Measurements from ENCODE around the gene DVL1. TPM values are rescaled to one million over a fixed set of nuclear protein-coding genes. Genes with fewer than 3 reads are reported as not detected.

Gene DVL1
- polyA plus RNA-seq, 1 donor = 45.4 TPM

- no peak for DNase-seq
- no peaks in the 10 kb centered on the region for H3K27me3 ChIP-seq (ENCODE audit: control insufficient read depth, insufficient read depth, low read length)
- peaks cover 20% of the 10 kb centered on the region for H3K4me1 ChIP-seq (ENCODE audit: control insufficient read depth, insufficient read depth, low read length)
- no CpG with 5 or more reads among the region's 21 CpGs for WGBS (ENCODE audit: insufficient coverage, low lambda C conversion rate)
- H3K27ac ChIP-seq (ENCODE audit: low read length) = no peak overlapping the region
- H3K9me3 ChIP-seq (ENCODE audit: control insufficient read depth, low read depth, low read length) = peaks cover 4% of the 10 kb centered on the region
- H3K36me3 ChIP-seq (ENCODE audit: control insufficient read depth, insufficient read depth, low read length) = peaks cover 55% of the 10 kb centered on the region
- H3K4me3 ChIP-seq (ENCODE audit: low read length) = no peak overlapping the region
These were observed 38.7 kb downstream of the DVL1 start for GRCh38 chr1:1310476-1311053.

GRCh38 chr1:1310109-1310385 is 39.2 kb downstream of the DVL1 start:
- DNase-seq = no peak
- no CpG with 5 or more reads among the region's 3 CpGs for WGBS (ENCODE audit: insufficient coverage, low lambda C conversion rate)
- H3K4me3 ChIP-seq (ENCODE audit: low read length) = peak overlapping the region; percentile 70

GRCh38 chr1:1309251-1310108 is 39.7 kb downstream of the DVL1 start:
- Histone ChIP-seq H3K36me3 (ENCODE audit: control insufficient read depth, insufficient read depth, low read length) (peaks cover 46% of the 10 kb centered on the region), H3K27me3 (ENCODE audit: control insufficient read depth, insufficient read depth, low read length) (no peaks in the 10 kb centered on the region), H3K27ac (ENCODE audit: low read length) (no peak overlapping the region), H3K9me3 (ENCODE audit: control insufficient read depth, low read depth, low read length) (peaks cover 4% of the 10 kb centered on the region), H3K4me3 (ENCODE audit: low read length) (peak overlapping the region; percentile 70), H3K4me1 (ENCODE audit: control insufficient read depth, insufficient read depth, low read length) (peaks cover 30% of the 10 kb centered on the region)
- WGBS (ENCODE audit: insufficient coverage, low lambda C conversion rate) = no CpG with 5 or more reads among the region's 57 CpGs
- peak in 1 of 2 donors; percentile 48 for DNase-seq

More at GRCh38 chr1:1310109-1310385, 39.2 kb downstream of the DVL1 start:
- Histone ChIP-seq H3K4me1 (ENCODE audit: control insufficient read depth, insufficient read depth, low read length) (peaks cover 25% of the 10 kb centered on the region), H3K36me3 (ENCODE audit: control insufficient read depth, insufficient read depth, low read length) (peaks cover 52% of the 10 kb centered on the region), H3K27me3 (ENCODE audit: control insufficient read depth, insufficient read depth, low read length) (no peaks in the 10 kb centered on the region), H3K9me3 (ENCODE audit: control insufficient read depth, low read depth, low read length) (peaks cover 4% of the 10 kb centered on the region), H3K27ac (ENCODE audit: low read length) (no peak overlapping the region)

- Histone ChIP-seq H3K4me1 (ENCODE audit: control insufficient read depth, insufficient read depth, low read length) (peaks cover 37% of the 10 kb centered on the region), H3K9me3 (ENCODE audit: control insufficient read depth, low read depth, low read length) (peaks cover 4% of the 10 kb centered on the region), H3K27me3 (ENCODE audit: control insufficient read depth, insufficient read depth, low read length) (no peaks in the 10 kb centered on the region), H3K36me3 (ENCODE audit: control insufficient read depth, insufficient read depth, low read length) (peaks cover 39% of the 10 kb centered on the region), H3K27ac (ENCODE audit: low read length) (peak overlapping the region; percentile 73), H3K4me3 (ENCODE audit: low read length) (peak overlapping the region; percentile 70)
- peak in 1 of 2 donors; percentile 46 for DNase-seq
- no CpG with 5 or more reads among the region's 66 CpGs for WGBS (ENCODE audit: insufficient coverage, low lambda C conversion rate)
These were observed 40.4 kb downstream of the DVL1 start for GRCh38 chr1:1308756-1309250.

GRCh38 chr1:1307923-1308755 is 41.1 kb downstream of the DVL1 start, which contains the start of the genes ACAP3 and PUSL1:
Gene ACAP3, minus strand, starts transcription at chr1:1307930. Its CDS starts 115 bp downstream, at chr1:1307815.
Gene PUSL1, plus strand, starts transcription at chr1:1308597. Its CDS starts 47 bp downstream, at chr1:1308644.
- Histone ChIP-seq H3K27me3 (ENCODE audit: control insufficient read depth, insufficient read depth, low read length) (no peaks in the 10 kb centered on the region), H3K9me3 (ENCODE audit: control insufficient read depth, low read depth, low read length) (peaks cover 4% of the 10 kb centered on the region), H3K36me3 (ENCODE audit: control insufficient read depth, insufficient read depth, low read length) (peaks cover 33% of the 10 kb centered on the region), H3K4me1 (ENCODE audit: control insufficient read depth, insufficient read depth, low read length) (peaks cover 42% of the 10 kb centered on the region), H3K4me3 (ENCODE audit: low read length) (peak within 1 kb of the TSS; percentile 73), H3K27ac (ENCODE audit: low read length) (peak within 1 kb of the TSS; percentile 94)
- no CpG with 5 or more reads among the region's 131 CpGs for WGBS (ENCODE audit: insufficient coverage, low lambda C conversion rate)
- DNase-seq = peak; percentile 89 to 97

- peaks cover 42% of the 10 kb centered on the region for H3K4me1 ChIP-seq (ENCODE audit: control insufficient read depth, insufficient read depth, low read length)
- no CpG with 5 or more reads among the region's 83 CpGs for WGBS (ENCODE audit: insufficient coverage, low lambda C conversion rate)
These were observed 41.8 kb downstream of the DVL1 start for GRCh38 chr1:1307261-1307922.

GRCh38 chr1:1306661-1307260 is 42.5 kb downstream of the DVL1 start:
- Histone ChIP-seq H3K27ac (ENCODE audit: low read length) (peak overlapping the region; percentile 56), H3K4me1 (ENCODE audit: control insufficient read depth, insufficient read depth, low read length) (peaks cover 42% of the 10 kb centered on the region), H3K27me3 (ENCODE audit: control insufficient read depth, insufficient read depth, low read length) (no peaks in the 10 kb centered on the region), H3K36me3 (ENCODE audit: control insufficient read depth, insufficient read depth, low read length) (peaks cover 19% of the 10 kb centered on the region), H3K4me3 (ENCODE audit: low read length) (peak overlapping the region; percentile 73), H3K9me3 (ENCODE audit: control insufficient read depth, low read depth, low read length) (peaks cover 4% of the 10 kb centered on the region)
- WGBS (ENCODE audit: insufficient coverage, low lambda C conversion rate) = no CpG with 5 or more reads among the region's 27 CpGs
- DNase-seq = peak; percentile 55 to 71

More at GRCh38 chr1:1307261-1307922, 41.8 kb downstream of the DVL1 start:
- Histone ChIP-seq H3K9me3 (ENCODE audit: control insufficient read depth, low read depth, low read length) (peaks cover 4% of the 10 kb centered on the region), H3K27ac (ENCODE audit: low read length) (peak overlapping the region; percentile 56), H3K36me3 (ENCODE audit: control insufficient read depth, insufficient read depth, low read length) (peaks cover 25% of the 10 kb centered on the region), H3K27me3 (ENCODE audit: control insufficient read depth, insufficient read depth, low read length) (no peaks in the 10 kb centered on the region), H3K4me3 (ENCODE audit: low read length) (peak overlapping the region; percentile 73)
- no peak for DNase-seq

GRCh38 chr1:1306070-1306660 is 43.1 kb downstream of the DVL1 start:
- H3K27me3 ChIP-seq (ENCODE audit: control insufficient read depth, insufficient read depth, low read length) = no peaks in the 10 kb centered on the region
- no peak for DNase-seq
- peaks cover 42% of the 10 kb centered on the region for H3K4me1 ChIP-seq (ENCODE audit: control insufficient read depth, insufficient read depth, low read length)
- H3K36me3 ChIP-seq (ENCODE audit: control insufficient read depth, insufficient read depth, low read length) = peaks cover 13% of the 10 kb centered on the region
- H3K4me3 ChIP-seq (ENCODE audit: low read length) = peak overlapping the region; percentile 73
- no CpG with 5 or more reads among the region's 11 CpGs for WGBS (ENCODE audit: insufficient coverage, low lambda C conversion rate)
- H3K9me3 ChIP-seq (ENCODE audit: control insufficient read depth, low read depth, low read length) = peaks cover 4% of the 10 kb centered on the region
- H3K27ac ChIP-seq (ENCODE audit: low read length) = peak overlapping the region; percentile 90

- H3K9me3 ChIP-seq (ENCODE audit: control insufficient read depth, low read depth, low read length) = peaks cover 4% of the 10 kb centered on the region
- peak; percentile 87 to 91 for DNase-seq
- peaks cover 6% of the 10 kb centered on the region for H3K36me3 ChIP-seq (ENCODE audit: control insufficient read depth, insufficient read depth, low read length)
- peak overlapping the region; percentile 73 for H3K4me3 ChIP-seq (ENCODE audit: low read length)
- peaks cover 42% of the 10 kb centered on the region for H3K4me1 ChIP-seq (ENCODE audit: control insufficient read depth, insufficient read depth, low read length)
- H3K27ac ChIP-seq (ENCODE audit: low read length) = peak overlapping the region; percentile 90
- no peaks in the 10 kb centered on the region for H3K27me3 ChIP-seq (ENCODE audit: control insufficient read depth, insufficient read depth, low read length)
- WGBS (ENCODE audit: insufficient coverage, low lambda C conversion rate) = no CpG with 5 or more reads among the region's 25 CpGs
These were observed 43.7 kb downstream of the DVL1 start for GRCh38 chr1:1305300-1306069.

Measured in large intestine (tissue), 3 donors.